GM12875 (cell line): ENCODE results near the gene BID.

Source experiments
- H3K4me3 ChIP-seq: one replicate; pipeline ENCODE4 v1.5.1; 2011; ENCODE audit warnings: low read depth, low read length, control low read depth
- TF ChIP-seq, protein P1 (sequence below): IDR thresholded peaks from 2 replicates; pipeline ENCODE4 v1.5.1; 2011; ENCODE audit warnings: low read depth, mild to moderate bottlenecking, control low read depth, inconsistent platforms, low read length, moderate library complexity, borderline replicate concordance; ENCODE audit not compliant: insufficient read depth

Gene BID

DNA sequence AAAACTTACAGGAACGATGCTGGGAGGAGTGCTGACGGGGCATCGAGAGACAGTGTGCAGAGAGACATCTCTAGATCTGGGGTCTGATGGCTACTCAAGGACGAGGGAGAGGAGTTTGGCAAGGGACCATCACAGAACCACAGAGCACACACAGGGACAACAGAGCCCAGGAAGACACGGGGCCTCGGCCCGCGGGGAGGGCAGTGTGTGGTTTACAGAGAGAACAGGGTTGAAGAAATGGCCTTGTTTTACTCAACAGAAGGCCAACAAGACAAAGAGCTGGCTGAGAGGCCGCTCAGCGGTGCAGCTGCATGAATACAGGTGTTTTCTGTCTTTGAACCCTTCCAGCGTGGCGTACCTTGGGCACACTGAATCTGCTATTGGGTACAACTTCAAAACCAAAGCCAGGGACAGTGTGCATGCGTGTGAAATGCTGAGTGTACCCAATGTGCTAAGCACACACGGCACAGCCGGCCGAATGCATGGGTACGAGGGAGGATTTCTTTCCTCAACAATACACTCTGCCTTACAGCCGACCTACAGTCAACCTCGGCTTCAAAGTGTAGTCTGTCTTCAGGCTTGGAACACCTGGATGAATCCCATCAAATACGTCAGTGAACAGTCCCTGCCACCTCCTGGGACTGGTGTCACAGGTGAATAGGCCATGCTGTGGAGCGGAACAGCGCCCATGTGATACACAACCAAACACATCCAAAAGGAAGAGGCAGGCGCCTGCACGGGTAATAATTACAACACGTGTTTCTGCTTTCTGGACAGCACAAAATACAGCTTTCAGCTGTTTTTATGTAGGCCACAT, 20.7 kb upstream of the BID start:
- TF ChIP-seq, protein P1, sequence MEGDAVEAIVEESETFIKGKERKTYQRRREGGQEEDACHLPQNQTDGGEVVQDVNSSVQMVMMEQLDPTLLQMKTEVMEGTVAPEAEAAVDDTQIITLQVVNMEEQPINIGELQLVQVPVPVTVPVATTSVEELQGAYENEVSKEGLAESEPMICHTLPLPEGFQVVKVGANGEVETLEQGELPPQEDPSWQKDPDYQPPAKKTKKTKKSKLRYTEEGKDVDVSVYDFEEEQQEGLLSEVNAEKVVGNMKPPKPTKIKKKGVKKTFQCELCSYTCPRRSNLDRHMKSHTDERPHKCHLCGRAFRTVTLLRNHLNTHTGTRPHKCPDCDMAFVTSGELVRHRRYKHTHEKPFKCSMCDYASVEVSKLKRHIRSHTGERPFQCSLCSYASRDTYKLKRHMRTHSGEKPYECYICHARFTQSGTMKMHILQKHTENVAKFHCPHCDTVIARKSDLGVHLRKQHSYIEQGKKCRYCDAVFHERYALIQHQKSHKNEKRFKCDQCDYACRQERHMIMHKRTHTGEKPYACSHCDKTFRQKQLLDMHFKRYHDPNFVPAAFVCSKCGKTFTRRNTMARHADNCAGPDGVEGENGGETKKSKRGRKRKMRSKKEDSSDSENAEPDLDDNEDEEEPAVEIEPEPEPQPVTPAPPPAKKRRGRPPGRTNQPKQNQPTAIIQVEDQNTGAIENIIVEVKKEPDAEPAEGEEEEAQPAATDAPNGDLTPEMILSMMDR, result no peak

DNA sequence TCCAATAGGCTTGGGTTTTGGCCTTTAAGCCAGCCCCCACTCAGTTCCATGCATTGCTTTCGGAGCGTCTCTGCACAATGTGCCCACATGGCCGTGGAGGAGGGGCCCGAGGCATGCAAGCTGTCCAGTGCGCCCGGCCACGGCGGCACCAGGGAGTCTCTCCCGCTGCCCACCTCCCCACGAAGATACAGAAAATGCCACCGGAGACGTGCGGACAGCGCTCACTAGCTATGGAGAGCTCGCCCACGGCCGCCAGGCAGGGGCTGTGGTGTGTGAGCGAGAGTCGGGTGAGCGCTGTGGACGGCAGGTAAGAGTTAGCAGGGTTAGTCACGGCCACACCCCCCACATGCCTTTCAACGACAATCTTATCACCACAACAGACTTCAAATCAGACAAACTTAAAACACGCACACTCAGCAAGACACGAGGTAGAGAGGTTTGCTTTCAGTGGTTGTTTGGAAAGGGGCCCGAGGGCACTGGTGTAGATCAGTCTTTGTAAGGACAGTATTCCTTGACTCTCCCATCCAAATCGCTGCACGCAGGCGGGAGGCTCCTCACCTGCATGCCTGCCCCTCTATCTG, 18.7 kb upstream of the BID start:
- H3K4me3 ChIP-seq, result no peak overlapping the region
- TF ChIP-seq, protein P1, result no peak

More for the DNA sequence above, 20.7 kb upstream of the BID start:
- H3K4me3 ChIP-seq, result peak overlapping the region; percentile 21

DNA sequence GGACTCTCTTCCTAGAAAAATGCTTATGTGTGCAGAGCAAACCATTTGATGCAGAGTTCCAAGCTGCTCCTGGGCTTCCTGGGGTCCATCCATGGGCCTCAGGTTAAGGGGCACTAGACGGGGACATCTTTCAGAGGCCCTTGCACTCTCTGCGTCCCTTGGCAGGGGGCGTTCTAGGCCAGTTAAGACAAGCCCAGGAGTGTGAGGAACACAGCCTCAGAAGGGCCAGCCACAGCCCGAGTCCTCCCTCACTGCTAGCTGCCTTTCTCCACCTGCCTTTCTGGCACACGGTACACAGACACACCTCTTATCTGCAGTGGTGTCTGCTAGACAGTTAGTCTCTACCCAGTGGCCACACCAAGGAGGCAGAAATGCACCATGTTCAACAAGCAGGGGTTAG, 18.0 kb upstream of the BID start:
- TF ChIP-seq, protein P1, result peak; percentile 54
- no peak overlapping the region for H3K4me3 ChIP-seq

DNA sequence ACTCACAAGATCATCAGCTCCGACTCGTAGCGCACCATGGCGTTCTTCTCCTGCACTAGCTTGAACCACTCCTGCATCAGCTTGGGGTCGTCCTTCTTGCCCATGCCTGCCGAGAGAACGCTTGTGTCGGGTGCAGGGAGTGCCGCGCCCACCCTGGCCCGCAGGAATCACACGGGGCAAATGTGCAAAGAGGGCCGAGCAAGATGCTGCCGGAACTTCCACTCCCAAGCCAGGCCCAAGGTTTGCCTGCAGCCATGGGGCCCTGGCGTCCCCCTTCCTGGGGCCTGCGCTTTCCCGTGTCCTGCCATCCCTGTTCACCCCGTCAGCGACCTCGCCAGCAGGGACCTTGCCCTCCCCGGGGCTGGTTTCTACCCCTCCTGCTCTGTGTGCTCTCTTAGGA, 16.9 kb upstream of the BID start:
- no peak overlapping the region for H3K4me3 ChIP-seq
- TF ChIP-seq, protein P1, result no peak

DNA sequence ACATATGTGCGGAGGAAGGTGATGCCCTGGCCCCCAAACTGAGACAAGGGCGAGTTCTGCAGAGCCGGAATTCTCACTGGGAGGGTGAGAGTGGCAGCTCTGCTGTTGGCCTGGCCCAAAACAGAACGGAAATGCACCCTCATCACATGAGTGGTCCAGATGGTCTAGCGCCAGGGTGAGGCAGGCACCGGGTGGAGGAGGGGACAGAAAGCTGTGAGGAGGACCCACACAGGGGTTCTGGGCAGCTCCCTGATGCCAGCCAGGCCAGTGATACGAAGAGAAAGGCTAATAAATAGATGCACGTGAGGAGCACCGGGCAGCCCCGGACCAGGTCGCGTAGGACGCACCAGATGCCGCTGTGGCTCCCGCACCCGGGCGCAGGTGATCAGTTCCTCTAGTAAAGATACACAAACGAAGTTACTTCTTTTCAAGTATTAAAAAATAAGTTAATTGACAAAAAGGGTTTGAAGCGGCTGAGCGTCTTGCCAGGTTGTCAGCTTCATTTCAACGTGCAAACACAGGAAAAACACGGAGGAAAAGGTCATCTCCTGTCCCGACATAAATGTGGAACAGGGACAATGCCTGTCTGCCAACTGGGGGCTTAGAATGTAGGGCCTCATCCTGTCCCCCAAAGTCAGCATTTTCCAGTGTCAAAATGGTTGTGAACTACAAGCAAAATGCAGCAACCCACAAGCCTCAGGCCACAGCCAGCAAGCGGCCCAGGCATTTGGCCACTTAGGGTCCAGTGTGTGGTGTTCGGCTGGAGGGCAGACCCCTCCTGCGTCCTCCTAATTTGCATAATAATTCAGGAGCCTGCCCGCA, 15.3 kb upstream of the BID start:
- no peak overlapping the region for H3K4me3 ChIP-seq
- TF ChIP-seq, protein P1, result no peak

DNA sequence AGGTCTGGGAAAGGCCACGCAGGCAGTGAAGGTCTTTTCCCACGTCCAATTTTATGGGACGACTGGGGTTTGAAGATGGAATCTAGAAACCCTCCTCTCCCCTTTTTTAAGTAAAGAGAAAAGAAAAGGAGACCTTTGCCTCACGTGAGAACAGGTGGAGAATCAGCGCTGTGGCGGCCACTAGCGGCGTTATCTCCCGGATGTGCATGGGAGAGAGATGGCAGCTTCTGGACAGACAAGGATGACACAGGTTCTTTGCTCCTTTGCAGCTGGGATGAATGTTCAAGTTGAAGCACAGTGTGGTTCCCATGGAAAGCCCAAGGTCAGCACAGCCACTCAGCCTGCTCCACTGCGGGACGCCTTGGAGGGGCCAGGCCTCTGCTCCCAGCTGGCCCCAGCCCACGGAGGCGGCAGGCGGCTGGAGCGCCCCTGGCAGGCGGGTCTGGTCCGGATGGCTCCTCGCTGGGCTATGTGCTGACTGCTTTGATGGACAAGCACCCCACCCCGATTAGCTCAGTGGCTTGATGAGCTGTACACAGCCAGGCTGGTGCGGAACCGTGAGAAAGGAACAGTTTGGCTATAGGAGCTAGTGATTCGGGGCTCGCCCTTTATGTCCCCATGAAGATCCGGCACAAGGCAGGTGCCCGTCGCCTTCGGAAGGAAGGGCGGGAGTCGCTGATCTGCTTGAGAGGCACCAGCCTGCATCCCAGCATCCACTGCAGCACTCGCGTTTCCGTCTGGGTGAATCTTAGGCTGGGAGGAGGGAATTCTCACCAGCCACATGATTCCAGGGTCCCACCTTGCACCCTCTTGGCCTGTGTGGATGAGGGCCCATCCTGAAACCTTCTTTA, 14.5 kb upstream of the BID start:
- no peak overlapping the region for H3K4me3 ChIP-seq
- TF ChIP-seq, protein P1, result no peak
